ENCODE results near the gene GOLGA6L22.
"Not testable (repeated sequence)": the region's sequence is repeated elsewhere in the genome, so short reads cannot be mapped to it uniquely, and the experiment has no call there.

The GOLGA6L22 gene, protein sequence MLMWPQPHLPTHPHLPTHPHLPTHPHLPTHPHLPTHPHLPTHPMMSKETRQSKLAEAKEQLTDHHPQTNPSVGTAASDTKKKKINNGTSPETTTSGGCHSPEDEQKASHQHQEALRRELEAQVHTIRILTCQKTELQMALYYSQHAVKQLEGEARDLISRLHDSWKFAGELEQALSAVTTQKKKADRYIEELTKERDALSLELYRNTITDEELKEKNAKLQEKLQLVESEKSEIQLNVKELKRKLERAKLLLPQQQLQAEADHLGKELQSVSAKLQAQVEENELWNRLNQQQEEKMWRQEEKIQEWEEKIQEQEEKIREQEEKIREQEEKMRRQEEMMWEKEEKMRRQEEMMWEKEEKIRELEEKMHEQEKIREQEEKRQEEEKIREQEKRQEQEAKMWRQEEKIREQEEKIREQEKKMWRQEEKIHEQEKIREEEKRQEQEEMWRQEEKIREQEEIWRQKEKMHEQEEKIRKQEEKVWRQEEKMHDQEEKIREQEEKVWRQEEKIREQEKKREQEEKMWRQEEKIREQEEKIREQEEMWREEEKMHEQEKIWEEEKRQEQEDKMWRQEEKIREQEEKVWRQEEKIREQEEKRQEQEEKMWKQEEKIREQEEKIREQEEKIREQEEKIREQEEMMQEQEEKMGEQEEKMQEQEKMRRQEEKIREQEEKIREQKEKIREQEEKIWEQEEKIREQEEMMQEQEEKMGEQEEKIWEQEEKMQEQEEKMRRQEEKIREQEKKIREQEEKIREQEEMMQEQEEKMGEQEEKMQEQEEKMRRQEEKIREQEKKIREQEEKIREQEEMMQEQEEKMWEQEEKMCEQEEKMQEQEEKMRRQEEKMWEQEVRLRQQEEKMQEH

DNA sequence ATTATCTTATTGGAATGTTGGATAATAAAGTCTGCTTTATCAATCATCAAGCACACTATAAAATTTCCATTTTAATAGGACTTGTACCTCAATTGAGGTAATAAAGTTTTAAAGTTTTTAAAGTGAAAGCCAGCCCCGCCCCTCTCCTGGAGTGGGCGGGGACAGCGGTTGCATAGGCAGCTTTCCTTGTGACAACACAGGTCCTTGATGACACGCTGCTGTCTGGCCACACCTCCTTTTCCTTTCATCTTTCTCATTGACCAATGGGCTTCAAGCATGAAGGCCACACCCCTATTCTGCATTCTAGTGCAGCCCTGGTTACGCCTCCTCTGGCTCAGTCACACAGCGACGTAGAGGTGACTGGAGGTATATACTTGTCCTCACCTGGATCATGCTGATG lies at the start of gene GOLGA6L22:
GOLGA6L22 (plus strand) TSS at position 301 of the 400 bp plus-strand sequence; CDS start at position 392, 91 bp downstream.
- DNase-seq, result not testable (repeated sequence)

DNA sequence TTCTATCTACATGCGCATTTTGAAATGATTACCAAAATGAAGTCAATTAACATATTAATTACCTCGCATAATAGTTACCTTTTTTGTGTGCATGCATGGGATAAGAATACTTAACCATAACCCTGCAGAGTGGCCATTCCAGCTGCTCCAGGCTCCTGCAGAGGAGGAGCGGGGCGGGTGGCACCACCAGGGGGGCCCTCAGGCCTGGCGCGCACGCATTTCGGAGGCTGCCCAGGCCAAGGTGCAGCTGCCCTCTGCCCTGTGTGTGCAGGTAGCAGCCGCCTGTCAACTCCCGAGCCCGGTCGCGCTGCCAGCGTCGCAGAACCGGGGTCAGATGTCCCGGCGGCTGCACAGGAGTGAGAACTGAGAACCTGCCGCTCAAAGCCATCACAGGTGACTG lies 41.4 kb upstream of the GOLGA6L22 start:
- not testable (repeated sequence) for DNase-seq

DNA sequence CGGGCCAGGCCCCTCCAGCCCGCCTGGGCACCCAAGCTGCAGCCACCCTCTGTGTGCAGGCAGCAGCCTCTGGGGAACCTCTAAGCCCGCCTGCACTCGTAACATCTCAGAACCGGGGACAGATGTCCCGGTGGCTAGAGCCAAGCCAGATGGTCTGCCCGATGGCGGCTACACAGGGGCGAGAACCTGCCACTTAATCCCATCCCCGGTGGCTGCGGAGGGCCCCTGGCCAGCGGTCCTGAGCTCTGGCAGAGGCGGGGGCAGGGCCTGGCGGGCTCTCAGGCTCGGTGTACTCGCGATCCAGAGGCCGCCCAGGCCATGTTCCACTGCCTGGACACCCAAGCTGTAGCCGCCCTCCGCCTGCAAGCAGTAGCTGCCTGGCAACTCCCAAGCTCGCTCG lies 40.9 kb upstream of the GOLGA6L22 start:
- DNase-seq, result not testable (repeated sequence)

DNA sequence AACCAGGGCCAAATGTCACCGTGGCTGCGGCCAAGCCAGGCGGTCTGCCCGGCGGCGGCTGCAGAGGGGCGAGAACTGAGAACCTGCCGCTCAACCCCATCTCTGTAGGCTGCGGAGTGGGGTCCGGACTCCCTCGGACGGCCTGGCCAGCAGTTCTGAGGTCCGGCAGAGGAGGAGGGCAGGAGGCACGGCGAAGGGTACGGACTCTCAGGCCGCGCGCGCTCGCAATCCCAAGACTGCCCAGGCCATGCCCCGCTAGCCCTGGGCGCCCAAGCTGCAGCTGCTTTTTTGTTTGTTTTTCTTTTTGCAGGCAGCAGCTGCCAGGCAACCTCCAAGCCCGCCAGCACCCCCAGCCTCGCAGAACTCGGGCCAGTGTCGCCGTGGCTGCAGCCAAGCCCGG lies 40.5 kb upstream of the GOLGA6L22 start:
- not testable (repeated sequence) for DNase-seq

DNA sequence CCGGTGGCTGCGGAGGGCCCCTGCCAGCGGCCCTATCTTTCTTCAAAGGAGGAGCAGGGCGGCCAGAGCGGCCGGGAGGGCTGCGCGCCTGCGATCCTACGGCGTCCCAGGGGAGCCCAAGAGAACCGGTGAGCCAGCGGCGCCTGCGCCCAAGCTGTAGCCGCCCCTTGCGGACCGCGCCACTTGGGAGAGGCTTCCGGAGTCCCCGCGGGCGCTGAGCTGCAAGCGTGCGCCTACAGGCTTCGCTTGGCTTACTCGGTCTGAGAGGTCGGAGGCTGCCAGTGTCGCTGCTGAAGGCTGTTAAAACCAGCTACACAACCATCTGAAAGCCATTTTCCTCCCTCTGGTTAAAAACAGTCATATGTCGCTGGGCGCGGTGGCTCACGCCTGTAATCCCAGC lies 40.0 kb upstream of the GOLGA6L22 start:
- not testable (repeated sequence) for DNase-seq

DNA sequence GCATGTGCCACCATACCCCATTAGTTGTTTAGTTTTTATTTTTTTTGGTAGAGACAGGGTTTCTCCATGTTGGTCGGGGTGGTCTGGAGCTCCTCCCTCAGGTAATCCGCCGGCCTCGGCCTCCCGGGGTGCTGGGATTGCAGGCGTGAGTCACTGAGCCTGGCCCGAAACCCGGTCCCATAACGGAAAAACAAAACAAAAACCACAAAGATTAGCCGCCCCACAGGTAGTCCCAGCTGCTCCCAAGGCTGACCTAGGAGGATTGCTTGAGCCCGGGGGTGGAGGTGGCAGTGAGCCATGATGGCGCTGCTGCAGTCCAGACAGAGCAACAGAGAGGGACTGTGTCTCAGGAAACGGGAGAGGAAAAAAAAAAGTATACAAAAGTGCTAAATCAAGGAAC lies 38.4 kb upstream of the GOLGA6L22 start:
- DNase-seq, result not testable (repeated sequence)

DNA sequence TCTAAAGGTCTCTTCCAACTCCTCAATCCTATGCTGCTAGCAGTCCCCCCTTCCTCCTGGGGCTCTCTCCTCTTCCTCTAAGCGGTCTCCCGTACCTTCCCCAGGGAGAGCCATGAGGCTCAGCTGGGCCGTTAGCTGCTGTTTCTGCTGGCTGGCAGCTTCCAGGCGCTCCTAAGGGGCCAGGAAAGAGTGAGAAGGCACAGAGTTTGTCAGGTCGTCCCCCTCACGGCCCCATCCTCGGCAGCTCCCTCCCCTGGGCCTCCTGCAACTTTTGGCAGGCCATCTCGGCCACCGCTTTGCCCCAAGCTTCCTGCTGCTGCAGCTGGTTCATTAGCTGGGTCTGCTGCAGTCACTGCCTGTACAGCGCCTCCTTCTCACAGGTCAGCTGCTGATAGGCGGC lies 29.3 kb upstream of the GOLGA6L22 start:
- not testable (repeated sequence) for DNase-seq

DNA sequence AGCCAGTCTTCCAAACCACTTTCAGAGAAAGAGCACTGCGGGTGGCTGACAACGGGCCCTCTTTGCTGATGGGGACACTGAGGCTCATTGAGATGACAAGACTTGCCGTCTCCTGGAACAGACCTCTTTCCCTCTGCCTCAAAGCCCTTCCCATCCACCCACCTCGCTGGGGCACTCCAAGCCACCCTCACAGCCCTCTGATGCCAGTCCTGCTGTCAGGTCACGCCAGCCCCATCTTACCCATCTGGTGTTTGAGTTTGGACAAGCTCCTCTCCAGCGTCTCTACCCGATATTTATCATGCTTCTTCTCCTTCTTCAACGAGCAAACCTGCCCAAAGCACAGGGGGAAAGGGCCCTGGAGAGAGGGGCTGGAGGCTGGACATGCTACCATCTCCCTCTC lies 27.0 kb upstream of the GOLGA6L22 start:
- DNase-seq, result not testable (repeated sequence)

DNA sequence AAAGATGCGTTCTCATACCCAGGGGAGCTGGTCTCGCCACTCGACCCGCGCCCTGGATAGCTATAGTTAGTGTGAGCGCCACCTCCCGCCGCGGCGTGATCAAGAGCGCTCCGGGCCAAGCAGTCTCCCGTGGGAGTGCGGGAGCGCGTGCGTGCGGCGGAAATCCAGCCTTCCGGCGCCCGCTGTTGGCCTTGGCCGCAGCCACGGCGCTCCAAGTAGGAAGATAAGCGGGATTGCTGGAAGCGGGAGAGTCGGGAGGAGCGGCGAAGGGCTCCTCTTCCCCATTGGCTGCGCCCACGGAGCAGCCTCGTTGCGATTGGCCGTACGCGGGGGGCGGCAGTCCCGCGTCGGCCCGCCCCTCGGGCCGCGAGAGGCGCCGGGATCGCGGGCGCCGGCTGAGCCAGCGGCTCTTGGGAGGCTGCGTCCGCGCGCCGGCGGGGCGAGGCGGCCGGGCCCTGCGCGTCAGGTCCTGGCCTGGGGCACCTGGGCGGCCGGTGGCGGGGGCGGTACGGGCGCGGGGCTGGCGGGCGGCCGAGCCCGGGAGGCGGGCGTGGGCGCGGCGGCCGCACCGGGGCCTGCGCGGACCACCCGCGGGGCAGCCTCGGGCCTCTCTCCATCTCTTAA lies 35.9 kb downstream of the GOLGA6L22 start:
- not testable (repeated sequence) for DNase-seq

DNA sequence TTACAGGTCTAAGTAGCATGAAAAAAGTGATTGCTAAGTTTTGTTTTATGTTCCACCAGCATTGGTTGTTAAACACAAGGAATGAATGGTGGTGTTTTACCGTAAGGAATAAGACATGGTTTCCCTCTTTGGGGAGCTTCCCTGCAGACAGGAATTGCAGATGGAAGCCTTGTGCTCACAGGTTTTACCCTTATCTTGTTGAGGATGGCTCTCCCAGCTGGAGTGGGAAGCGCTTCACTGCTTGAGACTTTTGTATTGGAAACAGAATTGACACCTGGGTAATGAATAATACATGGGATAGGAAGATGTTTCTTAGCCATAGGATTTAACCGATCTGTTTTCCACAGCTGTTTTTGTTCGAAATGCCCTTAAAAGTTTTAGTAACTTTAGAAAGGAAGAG lies 38.5 kb downstream of the GOLGA6L22 start:
- not testable (repeated sequence) for DNase-seq

DNA sequence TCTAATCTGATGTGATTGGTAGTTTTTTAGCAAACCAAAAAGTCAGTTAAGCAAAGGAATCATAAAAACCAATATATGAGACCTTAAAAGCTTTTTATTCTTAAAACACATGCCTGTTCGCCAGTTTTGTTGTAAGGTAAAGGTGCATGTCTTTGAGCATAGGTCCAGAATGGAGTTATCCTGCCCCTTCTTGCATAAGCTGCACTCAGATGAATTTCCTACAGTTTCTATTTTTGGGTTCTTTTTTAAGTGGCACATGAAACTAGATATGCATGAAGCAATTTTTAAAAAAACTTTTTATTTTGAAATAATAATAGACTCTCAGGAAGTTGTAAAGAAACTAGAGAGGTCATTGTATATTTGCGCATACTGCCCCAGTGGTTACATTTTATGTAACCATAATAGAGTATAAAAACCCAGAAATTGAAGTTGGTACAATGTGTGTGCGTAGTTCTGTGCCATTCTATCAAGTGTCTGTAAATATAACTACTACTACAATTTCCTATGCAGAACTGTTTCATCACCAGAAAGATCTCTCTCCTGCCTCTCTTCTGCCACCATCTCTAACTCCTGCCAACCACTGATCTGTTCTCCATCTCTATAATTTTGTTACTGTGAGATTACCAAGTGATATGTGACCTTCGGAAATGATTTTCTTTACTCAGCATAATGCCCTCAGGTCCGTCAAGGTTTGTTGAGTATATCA lies 39.7 kb downstream of the GOLGA6L22 start:
- DNase-seq, result not testable (repeated sequence)

DNA sequence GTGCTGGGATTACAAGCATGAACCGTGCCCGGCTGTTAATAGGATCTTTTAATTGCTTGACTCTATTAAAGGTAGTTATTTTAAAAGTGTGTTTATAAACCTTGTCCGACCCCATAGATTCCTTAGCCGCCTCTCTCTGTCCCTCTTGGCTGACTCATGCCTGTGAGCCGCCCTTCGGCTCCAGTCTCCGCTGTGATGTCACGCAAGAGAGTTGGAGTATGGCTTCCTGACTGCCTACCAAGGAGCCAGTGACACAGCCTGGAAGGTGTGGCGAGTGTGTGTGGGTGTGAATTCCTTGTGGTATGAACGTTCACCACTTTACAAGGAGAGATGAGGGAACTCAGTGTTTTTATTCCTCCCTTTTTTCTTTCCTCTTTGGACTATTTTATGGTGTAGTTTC lies 43.6 kb downstream of the GOLGA6L22 start:
- DNase-seq, result not testable (repeated sequence)

DNA sequence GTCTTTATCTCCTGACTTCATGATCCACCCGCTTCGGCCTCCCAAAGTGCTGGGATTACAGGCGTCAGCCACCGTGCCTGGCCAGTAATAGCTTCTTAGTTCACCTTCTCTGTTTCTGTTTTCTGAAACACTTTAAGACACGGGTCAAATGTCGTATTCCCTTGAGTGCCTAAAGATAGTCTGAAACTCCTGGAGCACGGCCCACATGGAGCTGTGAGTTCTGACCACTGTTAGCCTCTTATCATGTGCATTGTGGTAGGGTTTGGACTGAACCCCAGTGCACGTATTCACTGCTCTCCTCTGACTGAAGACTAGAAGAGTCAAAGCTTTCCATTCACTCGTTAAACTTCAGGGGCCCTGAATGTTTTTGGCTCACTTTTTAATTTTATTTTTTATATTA lies 48.3 kb downstream of the GOLGA6L22 start:
- not testable (repeated sequence) for DNase-seq

DNA sequence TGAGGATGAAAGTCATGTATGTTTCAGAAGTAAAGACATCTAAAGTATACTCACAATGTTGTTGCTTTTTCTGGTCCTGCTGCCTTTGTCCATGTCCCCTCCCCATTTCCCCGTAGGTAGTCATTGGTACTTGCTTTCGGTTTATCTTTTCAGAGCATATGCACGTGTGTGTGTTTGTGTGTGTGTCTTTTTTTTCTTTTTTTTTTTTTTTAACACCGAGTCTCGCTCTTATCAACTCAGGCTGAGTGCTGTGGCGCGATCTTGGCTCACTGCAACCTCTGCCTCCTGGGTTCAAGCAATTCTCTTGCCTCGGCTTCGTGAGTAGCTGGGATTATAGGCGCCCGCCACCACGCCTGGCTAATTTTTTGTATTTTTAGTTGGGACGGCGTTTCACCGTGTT lies 57.4 kb downstream of the GOLGA6L22 start:
- not testable (repeated sequence) for DNase-seq
